Left forelimb (tissue), 1 donor: Measurements from ENCODE around the gene TMEM40.
A peak's percentile ranks its signal among the peaks of the same experiment; 100 is the strongest.
"Not testable (repeated sequence)": the region's sequence is repeated elsewhere in the genome, so short reads cannot be mapped to it uniquely, and the experiment has no call there.

Source experiments
- DNase-seq: peaks from one replicate; pipeline ENCODE4 v3.0.0-alpha.2; 2018; ENCODE audit warnings: low spot score

The TMEM40 gene

GRCh38 chr3:12759097-12759679 lies at the start of gene TMEM40:
TSS of gene TMEM40 (minus strand) at chr3:12759259. CDS start at chr3:12749832, 9,427 bp downstream.
- no peak for DNase-seq

GRCh38 chr3:12808587-12808986 lies 49.5 kb upstream of the TMEM40 start:
- DNase-seq, result no peak

- DNase-seq, result no peak
Measured at GRCh38 chr3:12807601-12808359, 48.7 kb upstream of the TMEM40 start.

- DNase-seq, result no peak
Measured at GRCh38 chr3:12807066-12807465, 48.0 kb upstream of the TMEM40 start.

GRCh38 chr3:12803371-12803770 lies 44.3 kb upstream of the TMEM40 start:
- DNase-seq, result no peak

GRCh38 chr3:12799525-12800440 lies 40.7 kb upstream of the TMEM40 start:
- DNase-seq, result no peak

GRCh38 chr3:12798559-12799179 lies 39.6 kb upstream of the TMEM40 start:
- DNase-seq, result no peak

- no peak for DNase-seq
Measured at GRCh38 chr3:12797892-12798558, 39.0 kb upstream of the TMEM40 start.

- DNase-seq, result no peak
Measured at GRCh38 chr3:12797124-12797891, 38.2 kb upstream of the TMEM40 start.

- DNase-seq, result peak; percentile 84
Measured at GRCh38 chr3:12796171-12797123, 37.4 kb upstream of the TMEM40 start, which contains the start of gene CAND2. TSS of gene CAND2 (plus strand) at chr3:12796680. CDS start at chr3:12796721, 41 bp downstream.

GRCh38 chr3:12793701-12794100 lies 34.6 kb upstream of the TMEM40 start:
- DNase-seq, result no peak

- DNase-seq, result no peak
Measured at GRCh38 chr3:12791430-12791829, 32.4 kb upstream of the TMEM40 start.

- not testable (repeated sequence) for DNase-seq
Measured at GRCh38 chr3:12787967-12788690, 29.1 kb upstream of the TMEM40 start.

GRCh38 chr3:12787346-12787745 lies 28.3 kb upstream of the TMEM40 start:
- DNase-seq, result not testable (repeated sequence)

- DNase-seq, result no peak
Measured at GRCh38 chr3:12785096-12785495, 26.0 kb upstream of the TMEM40 start.

GRCh38 chr3:12782172-12782815 lies 23.2 kb upstream of the TMEM40 start:
- no peak for DNase-seq

- no peak for DNase-seq
Measured at GRCh38 chr3:12780751-12781150, 21.7 kb upstream of the TMEM40 start.

- no peak for DNase-seq
Measured at GRCh38 chr3:12777171-12777570, 18.1 kb upstream of the TMEM40 start.
